Liver (tissue), 9 donors: ENCODE measurements around the gene RASAL2. TPM values are rescaled to one million over a fixed set of nuclear protein-coding genes. Genes with fewer than 3 reads are reported as not detected.

ENCODE experiments used
- DNase-seq: peaks from one replicate; pipeline ENCODE4 v3.0.0-alpha.2; 2017; ENCODE audit warnings: low spot score
- H3K27ac ChIP-seq, 2 donors: one replicate each; pipeline ENCODE4 v1.7.0; 2013; ENCODE audit warnings: inconsistent platforms in 2 of 2, low read length in 2 of 2, control low read depth in 1 of 2, low read depth in 1 of 2, mild to moderate bottlenecking in 1 of 2
- H3K27me3 ChIP-seq, 4 donors: one replicate each; pipeline versions ENCODE4 v1.6.1 to v1.7.0; 2013; ENCODE audit warnings: low read length in 3 of 4, inconsistent platforms in 1 of 4, mild to moderate bottlenecking in 1 of 4, moderate library complexity in 1 of 4; ENCODE audit not compliant: control insufficient read depth in 4 of 4, insufficient read depth in 4 of 4
- H3K36me3 ChIP-seq, 4 donors: one replicate each; pipeline versions ENCODE4 v1.6.1 to v1.7.0; 2013; ENCODE audit warnings: low read length in 3 of 4, mild to moderate bottlenecking in 3 of 4, low read depth in 1 of 4, moderate library complexity in 1 of 4; ENCODE audit not compliant: control insufficient read depth in 4 of 4, insufficient read depth in 3 of 4
- H3K4me1 ChIP-seq, 4 donors: one replicate each; pipeline versions ENCODE4 v1.6.1 to v1.7.0; 2013; ENCODE audit warnings: low read length in 3 of 4, mild to moderate bottlenecking in 3 of 4, moderate library complexity in 1 of 4; ENCODE audit not compliant: control insufficient read depth in 4 of 4, insufficient read depth in 4 of 4
- H3K4me3 ChIP-seq, 3 donors: one replicate each; pipeline versions ENCODE4 v1.6.1 to v1.7.0; 2013; ENCODE audit warnings: low read length in 3 of 3, control low read depth in 1 of 3, low read depth in 1 of 3, mild to moderate bottlenecking in 1 of 3
- H3K9ac ChIP-seq, 2 donors: one replicate each; pipeline ENCODE4 v1.7.0; 2013; ENCODE audit warnings: low read length in 2 of 2, mild to moderate bottlenecking in 2 of 2, moderate library complexity in 2 of 2, control low read depth in 1 of 2, low read depth in 1 of 2
- H3K9me3 ChIP-seq, 4 donors: one replicate each; pipeline versions ENCODE4 v1.6.1 to v1.7.0; 2013; ENCODE audit warnings: low read length in 3 of 4; ENCODE audit not compliant: control insufficient read depth in 4 of 4
- ATF3 ChIP-seq: IDR thresholded peaks from 2 replicates; pipeline ENCODE4 v1.6.1; 2016; ENCODE audit warnings: antibody characterized with exemption
- EGR1 ChIP-seq, 2 donors: IDR thresholded peaks; 2 replicates each; pipeline ENCODE4 v1.6.1; 2016 to 2018; ENCODE audit warnings: antibody characterized with exemption in 2 of 2, low read depth in 2 of 2
- FOXA1 ChIP-seq: IDR thresholded peaks from 2 replicates; pipeline ENCODE4 v1.6.1; 2016; ENCODE audit warnings: antibody characterized with exemption
- FOXA2 ChIP-seq: IDR thresholded peaks from 2 replicates; pipeline ENCODE4 v1.6.1; 2016; ENCODE audit warnings: antibody characterized with exemption
- HNF4A ChIP-seq, 2 donors: conservative IDR thresholded peaks; 2 replicates each; pipeline ENCODE4 v1.6.1; 2016; ENCODE audit warnings: antibody characterized with exemption in 2 of 2, mild to moderate bottlenecking in 2 of 2
- MAX ChIP-seq: IDR thresholded peaks from 2 replicates; pipeline ENCODE4 v1.6.1; 2016; ENCODE audit warnings: antibody characterized with exemption
- NR2F2 ChIP-seq: IDR thresholded peaks from 2 replicates; pipeline ENCODE4 v1.6.1; 2016; ENCODE audit warnings: antibody characterized with exemption
- REST ChIP-seq: IDR thresholded peaks from 2 replicates; pipeline ENCODE4 v1.6.1; 2016; ENCODE audit warnings: antibody characterized with exemption, mild to moderate bottlenecking
- RXRA ChIP-seq, 2 donors: IDR thresholded peaks; 2 replicates each; pipeline ENCODE4 v1.6.1; 2017 to 2018; ENCODE audit warnings: antibody characterized with exemption in 2 of 2, mild to moderate bottlenecking in 1 of 2
- SP1 ChIP-seq: IDR thresholded peaks from 2 replicates; pipeline ENCODE4 v1.6.1; 2018; ENCODE audit warnings: antibody characterized with exemption, mild to moderate bottlenecking
- TAF1 ChIP-seq: conservative IDR thresholded peaks from 2 replicates; pipeline ENCODE4 v1.6.1; 2016; ENCODE audit warnings: antibody characterized with exemption, mild to moderate bottlenecking
- YY1 ChIP-seq: IDR thresholded peaks from 2 replicates; pipeline ENCODE4 v1.6.1; 2016; ENCODE audit warnings: antibody characterized with exemption, mild to moderate bottlenecking
- ZBTB33 ChIP-seq: IDR thresholded peaks from 2 replicates; pipeline ENCODE4 v1.6.1; 2016; ENCODE audit warnings: antibody characterized with exemption
- WGBS: extraction: QIAGEN DNeasy Blood & Tissue Kit; methylation state at CpG from one replicate; pipeline ENCODE4 v1.1.7; 2013; 5-methylcytosine and 5-hydroxymethylcytosine counted together
- polyA plus RNA-seq, 2 donors: library from polyadenylated mRNA; stranded (reverse) in 1 of 2; unstranded in 1 of 2; fragments of 200-250 nt in 1 of 2; fragments of >200 nt in 1 of 2; fragmentation: Nextera tagmentation in 1 of 2; extraction: Ambion mirVana in 1 of 2; gene quantifications; one replicate each; pipeline versions ENCODE4 v1.2.1 to v1.2.3, GENCODE V29; 2013 to 2015
- total RNA-seq, 2 donors: library from RNA; depleted of rRNA; stranded (reverse); fragments of >200 nt; gene quantifications; one replicate each; pipeline ENCODE4 v1.2.3, GENCODE V29; 2014
- TF ChIP-seq, protein P1 (sequence below): fragments of 150-350 bp; IDR thresholded peaks from 2 replicates; pipeline ENCODE4 v1.5.1; 2017; ENCODE audit warnings: improper control_type of control experiment, low read depth, low read length; ENCODE audit not compliant: missing input control
- donor health status: healthy.
- donor health status: healthy.
- donor health status: healthy.
- donor health status: healthy.
- donor health status: healthy.

RASAL2 gene
- total and polyA plus RNA-seq, 4 donors, result 1.8 to 8.1 (median 4.1) TPM

DNA sequence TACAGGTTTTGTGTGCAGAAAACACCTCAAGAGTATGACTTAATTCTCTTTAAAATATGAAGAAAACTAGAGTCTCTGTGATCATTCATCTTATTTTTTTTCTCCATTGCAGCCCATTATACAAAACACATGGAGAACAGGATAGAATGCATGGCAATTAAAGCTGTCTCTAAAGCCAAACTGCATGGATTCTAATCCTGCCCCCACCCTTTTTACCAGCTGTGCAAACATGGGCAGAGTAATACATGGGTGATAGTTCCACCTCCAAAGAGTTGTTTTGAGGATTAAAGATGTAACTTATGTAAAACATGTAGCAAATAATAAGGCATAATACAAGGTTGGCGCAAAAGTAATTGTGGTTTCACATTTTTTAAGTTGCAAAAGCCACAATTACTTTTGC lies 288.5 kb downstream of the RASAL2 start:
- Histone ChIP-seq H3K4me3 (no peak overlapping the region), H3K4me1 (no peaks in the 10 kb centered on the region), H3K36me3 (no peaks in the 10 kb centered on the region), H3K9ac (no peak overlapping the region), H3K27ac (no peak overlapping the region), H3K27me3 (no peaks in the 10 kb centered on the region), H3K9me3 (no peaks in the 10 kb centered on the region)
- no peak for DNase-seq
- 91% methylated on average over 1 of the region's 1 CpG for WGBS
- TF ChIP-seq FOXA1, result no peak
- no peak for TF ChIP-seq NR2F2
- TF ChIP-seq RXRA (IDR thresholded peaks at IDR 0.05), result no peak
- no peak for TF ChIP-seq MAX
- TF ChIP-seq SP1, result no peak

- no peak overlapping the region for H3K27ac ChIP-seq
- 87% methylated on average over 1 of the region's 1 CpG for WGBS
- no peaks in the 10 kb centered on the region for H3K36me3 ChIP-seq
- H3K4me3 ChIP-seq, result no peak overlapping the region
- TF ChIP-seq ATF3 (no peak), FOXA2 (no peak), MAX (no peak)
- H3K9me3 ChIP-seq, result no peaks in the 10 kb centered on the region
- no peak overlapping the region for H3K9ac ChIP-seq
- no peaks in the 10 kb centered on the region for H3K4me1 ChIP-seq
- no peaks in the 10 kb centered on the region for H3K27me3 ChIP-seq
- no peak for DNase-seq
These were observed 291.8 kb downstream of the RASAL2 start for GRCh38 chr1:178385662-178386061.

DNA sequence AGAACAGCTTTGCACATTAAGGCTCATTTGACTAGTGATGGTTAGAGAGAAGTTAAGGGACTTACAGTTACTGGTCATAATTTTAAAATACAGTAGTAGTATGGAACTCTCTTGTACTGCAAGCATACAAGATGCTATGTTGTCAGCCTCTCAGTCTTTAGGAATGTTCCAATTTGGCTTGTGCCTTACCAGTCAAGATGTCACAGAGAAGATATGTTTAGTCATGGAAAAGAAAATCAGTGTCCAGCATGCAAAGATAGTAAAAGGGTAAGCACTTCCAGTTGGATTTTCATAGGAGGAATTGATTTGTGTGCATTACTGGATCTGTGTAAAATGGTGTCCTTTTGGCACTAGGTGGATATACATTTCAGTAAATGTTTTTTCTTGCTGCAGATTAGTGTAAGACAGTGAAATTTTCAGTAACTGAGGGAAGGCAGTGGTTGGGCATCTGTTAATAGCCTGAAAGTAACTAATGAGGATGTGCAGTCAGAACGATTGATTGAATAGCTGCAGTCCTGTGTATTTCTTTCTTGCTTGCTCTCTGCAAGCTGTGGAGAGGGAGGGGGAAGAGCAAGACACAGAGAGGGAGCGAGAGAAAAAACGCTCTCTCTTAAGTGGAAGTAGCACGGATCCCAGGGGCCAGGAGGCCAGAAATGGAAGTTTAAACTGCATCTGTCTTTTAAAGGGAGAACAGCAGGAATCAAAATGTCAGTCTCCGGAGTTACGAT lies 294.7 kb downstream of the RASAL2 start:
- no peaks in the 10 kb centered on the region for H3K4me1 ChIP-seq
- no peaks in the 10 kb centered on the region for H3K36me3 ChIP-seq
- 71% methylated on average over 6 of the region's 6 CpGs for WGBS
- H3K27ac ChIP-seq, result no peak overlapping the region
- H3K27me3 ChIP-seq, result no peaks in the 10 kb centered on the region
- no peak for DNase-seq
- TF ChIP-seq NR2F2 (no peak), ZBTB33 (no peak), FOXA1 (no peak), EGR1 (IDR thresholded peaks at IDR 0.05; ENCODE audit: low read depth in 2 of 2) (no peak), SP1 (no peak), MAX (no peak), TAF1 (no peak), REST (no peak), HNF4A (conservative IDR thresholded peaks at IDR 0.05) (no peak), YY1 (no peak), RXRA (IDR thresholded peaks at IDR 0.05) (no peak)
- TF ChIP-seq, protein P1, sequence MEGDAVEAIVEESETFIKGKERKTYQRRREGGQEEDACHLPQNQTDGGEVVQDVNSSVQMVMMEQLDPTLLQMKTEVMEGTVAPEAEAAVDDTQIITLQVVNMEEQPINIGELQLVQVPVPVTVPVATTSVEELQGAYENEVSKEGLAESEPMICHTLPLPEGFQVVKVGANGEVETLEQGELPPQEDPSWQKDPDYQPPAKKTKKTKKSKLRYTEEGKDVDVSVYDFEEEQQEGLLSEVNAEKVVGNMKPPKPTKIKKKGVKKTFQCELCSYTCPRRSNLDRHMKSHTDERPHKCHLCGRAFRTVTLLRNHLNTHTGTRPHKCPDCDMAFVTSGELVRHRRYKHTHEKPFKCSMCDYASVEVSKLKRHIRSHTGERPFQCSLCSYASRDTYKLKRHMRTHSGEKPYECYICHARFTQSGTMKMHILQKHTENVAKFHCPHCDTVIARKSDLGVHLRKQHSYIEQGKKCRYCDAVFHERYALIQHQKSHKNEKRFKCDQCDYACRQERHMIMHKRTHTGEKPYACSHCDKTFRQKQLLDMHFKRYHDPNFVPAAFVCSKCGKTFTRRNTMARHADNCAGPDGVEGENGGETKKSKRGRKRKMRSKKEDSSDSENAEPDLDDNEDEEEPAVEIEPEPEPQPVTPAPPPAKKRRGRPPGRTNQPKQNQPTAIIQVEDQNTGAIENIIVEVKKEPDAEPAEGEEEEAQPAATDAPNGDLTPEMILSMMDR, result no peak
- H3K9me3 ChIP-seq, result no peaks in the 10 kb centered on the region
- H3K4me3 ChIP-seq, result no peak overlapping the region
- no peak overlapping the region for H3K9ac ChIP-seq
